ENCODE results near the gene TRPV6.

- TF ChIP-seq EZH2 (optimal IDR thresholded peaks at IDR 0.05; ENCODE audit: low read depth, low read length): no peak
- TF ChIP-seq, protein P1, sequence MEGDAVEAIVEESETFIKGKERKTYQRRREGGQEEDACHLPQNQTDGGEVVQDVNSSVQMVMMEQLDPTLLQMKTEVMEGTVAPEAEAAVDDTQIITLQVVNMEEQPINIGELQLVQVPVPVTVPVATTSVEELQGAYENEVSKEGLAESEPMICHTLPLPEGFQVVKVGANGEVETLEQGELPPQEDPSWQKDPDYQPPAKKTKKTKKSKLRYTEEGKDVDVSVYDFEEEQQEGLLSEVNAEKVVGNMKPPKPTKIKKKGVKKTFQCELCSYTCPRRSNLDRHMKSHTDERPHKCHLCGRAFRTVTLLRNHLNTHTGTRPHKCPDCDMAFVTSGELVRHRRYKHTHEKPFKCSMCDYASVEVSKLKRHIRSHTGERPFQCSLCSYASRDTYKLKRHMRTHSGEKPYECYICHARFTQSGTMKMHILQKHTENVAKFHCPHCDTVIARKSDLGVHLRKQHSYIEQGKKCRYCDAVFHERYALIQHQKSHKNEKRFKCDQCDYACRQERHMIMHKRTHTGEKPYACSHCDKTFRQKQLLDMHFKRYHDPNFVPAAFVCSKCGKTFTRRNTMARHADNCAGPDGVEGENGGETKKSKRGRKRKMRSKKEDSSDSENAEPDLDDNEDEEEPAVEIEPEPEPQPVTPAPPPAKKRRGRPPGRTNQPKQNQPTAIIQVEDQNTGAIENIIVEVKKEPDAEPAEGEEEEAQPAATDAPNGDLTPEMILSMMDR (IDR thresholded peaks at IDR 0.05; ENCODE audit: low read length): no peak
Measured at GRCh38 chr7:142910031-142910433, 24.5 kb upstream of the TRPV6 start.
